ENCODE data around the gene LRRC10B.

GRCh38 chr11:61474013-61474643 is 34.4 kb upstream of the LRRC10B start:
- TF ChIP-seq CTCF (IDR thresholded peaks at IDR 0.05) (no peak), EZH2 (IDR thresholded peaks at IDR 0.05) (no peak)
